ENCODE data around the gene PCYT1A. TPM values are rescaled to one million over a fixed set of nuclear protein-coding genes. Genes with fewer than 3 reads are reported as not detected.

PCYT1A gene
- polyA plus RNA-seq, 3 donors: 24.3 to 99.6 (median 31.6) TPM

GRCh38 chr3:196193133-196193735 lies 94.3 kb downstream of the PCYT1A start:
- peak in 2 of 3 donors; percentile 41 to 47 for DNase-seq
- H3K9me3 Mint-ChIP-seq: peaks cover 0 to 2% (median 0%) of the 10 kb centered on the region in 7 donors
- Histone ChIP-seq H3K9me3 (replicated peaks in 1 of 2; ENCODE audit: control insufficient read depth in 1 of 2, insufficient read depth in 1 of 2, low read length in 2 of 2) (no peaks in the 10 kb centered on the region), H3K27ac (ENCODE audit: low read depth in 1 of 2, low read length in 2 of 2) (peak overlapping the region; percentile 96 to 99), H3K27me3 (ENCODE audit: control insufficient read depth in 2 of 2, insufficient read depth in 2 of 2, low read length in 2 of 2) (no peaks in the 10 kb centered on the region), H3K4me1 (ENCODE audit: control insufficient read depth in 1 of 2, insufficient read depth in 2 of 2, low read length in 2 of 2) (peaks cover 46 to 56% of the 10 kb centered on the region in 2 donors), H3K79me2 (ENCODE audit: insufficient read depth, low read length) (no peaks in the 10 kb centered on the region), H2AFZ (ENCODE audit: insufficient read depth, low read depth, low read length, poor library complexity, severe bottlenecking) (peak overlapping the region; percentile 84), H3K4me3 (replicated peaks in 1 of 3; ENCODE audit: low read depth in 2 of 3, low read length in 3 of 3) (peak overlapping the region in 1 of 3 experiments; percentile 20), H3K9ac (ENCODE audit: insufficient read depth, low read length, poor library complexity, severe bottlenecking) (peak overlapping the region; percentile 77), H4K20me1 (ENCODE audit: insufficient read depth, low read length) (no peaks in the 10 kb centered on the region), H3K36me3 (replicated peaks in 1 of 2; ENCODE audit: control insufficient read depth in 1 of 2, insufficient read depth in 2 of 2, low read length in 2 of 2) (no peaks in the 10 kb centered on the region), H3K4me2 (replicated peaks; ENCODE audit: extremely low read depth, low read length, poor library complexity, severe bottlenecking) (peak overlapping the region; percentile 42)
- H3K4me3 Mint-ChIP-seq: no peak overlapping the region
- peak overlapping the region; percentile 98 to 100 (median 99) for H3K27ac Mint-ChIP-seq
- peaks cover 0 to 4% of the 10 kb centered on the region in 2 donors for H3K36me3 Mint-ChIP-seq
- TF ChIP-seq CTCF (IDR thresholded peaks at IDR 0.05): no peak
- H3K27me3 Mint-ChIP-seq (ENCODE audit: low read depth in 3 of 3): peaks cover 0 to 4% (median 4%) of the 10 kb centered on the region in 3 donors
- 60% methylated on average over 7 of the region's 15 CpGs for WGBS (ENCODE audit: insufficient coverage)
- H3K4me1 Mint-ChIP-seq: peaks cover 51% of the 10 kb centered on the region
- intact Hi-C loops (cut with micrococcal nuclease): loop anchor here (2.0 to 5.0 kb wide), 3 partner anchors 14 to 41 kb away; no protein-coding TSS in a partner anchor

DNA sequence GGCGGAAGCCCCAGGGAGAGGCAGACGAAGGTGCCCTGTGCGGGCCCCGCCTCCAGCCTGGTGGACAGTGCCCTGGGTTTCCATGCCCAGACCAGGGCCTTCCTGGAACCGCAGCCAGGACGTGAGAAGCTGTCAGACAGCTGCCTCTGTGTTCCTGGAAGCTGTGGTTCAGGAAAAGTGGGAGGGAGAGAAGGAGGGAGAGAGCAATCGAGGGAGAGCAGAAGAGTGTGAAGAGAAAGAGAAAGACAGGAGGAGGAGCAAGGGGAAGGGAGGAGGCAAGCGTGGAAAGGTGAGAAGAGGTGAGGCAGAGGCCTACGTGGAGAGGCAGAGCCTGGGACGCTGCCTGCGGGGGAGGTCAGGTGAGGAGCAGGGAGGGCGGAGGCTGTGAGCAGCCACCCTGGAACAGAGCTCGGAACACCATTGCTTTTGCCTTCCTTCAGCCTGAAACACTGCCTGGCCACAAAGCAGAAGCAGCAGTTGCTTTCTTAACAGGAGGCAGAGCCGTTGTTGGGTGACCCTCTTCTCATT lies 94.9 kb downstream of the PCYT1A start:
- Mint-ChIP-seq H3K27ac (peak overlapping the region; percentile 98 to 100 (median 99)), H3K4me3 (peak overlapping the region; percentile 65 to 72), H3K27me3 (ENCODE audit: low read depth in 3 of 3) (peaks cover 0 to 4% (median 2%) of the 10 kb centered on the region in 3 donors), H3K4me1 (peaks cover 51% of the 10 kb centered on the region), H3K36me3 (peaks cover 0 to 4% of the 10 kb centered on the region in 2 donors), H3K9me3 (no peaks in the 10 kb centered on the region)
- WGBS (ENCODE audit: insufficient coverage): 19% methylated on average over 12 of the region's 14 CpGs
- peak; percentile 42 to 48 (median 46) for DNase-seq
- H3K27me3 ChIP-seq (ENCODE audit: control insufficient read depth in 2 of 2, insufficient read depth in 2 of 2, low read length in 2 of 2): no peaks in the 10 kb centered on the region
- no peaks in the 10 kb centered on the region for H4K20me1 ChIP-seq (ENCODE audit: insufficient read depth, low read length)
- intact Hi-C loops (cut with micrococcal nuclease): loop anchor here (2.0 to 5.0 kb wide), 3 partner anchors 14 to 40 kb away; no protein-coding TSS in a partner anchor
- H3K36me3 ChIP-seq (replicated peaks in 1 of 2; ENCODE audit: control insufficient read depth in 1 of 2, insufficient read depth in 2 of 2, low read length in 2 of 2): no peaks in the 10 kb centered on the region
- peak overlapping the region; percentile 33 for H3K4me2 ChIP-seq (replicated peaks; ENCODE audit: extremely low read depth, low read length, poor library complexity, severe bottlenecking)
- peak overlapping the region; percentile 77 for H3K9ac ChIP-seq (ENCODE audit: insufficient read depth, low read length, poor library complexity, severe bottlenecking)
- peaks cover 46 to 56% of the 10 kb centered on the region in 2 donors for H3K4me1 ChIP-seq (ENCODE audit: control insufficient read depth in 1 of 2, insufficient read depth in 2 of 2, low read length in 2 of 2)
- peak overlapping the region; percentile 96 to 99 for H3K27ac ChIP-seq (ENCODE audit: low read depth in 1 of 2, low read length in 2 of 2)
- peak overlapping the region in 1 of 3 experiments; percentile 7 for H3K4me3 ChIP-seq (replicated peaks in 1 of 3; ENCODE audit: low read depth in 2 of 3, low read length in 3 of 3)
- no peaks in the 10 kb centered on the region for H3K79me2 ChIP-seq (ENCODE audit: insufficient read depth, low read length)
- no peak for TF ChIP-seq CTCF (IDR thresholded peaks at IDR 0.05)
- no peaks in the 10 kb centered on the region for H3K9me3 ChIP-seq (replicated peaks in 1 of 2; ENCODE audit: control insufficient read depth in 1 of 2, insufficient read depth in 1 of 2, low read length in 2 of 2)
- peak overlapping the region; percentile 84 for H2AFZ ChIP-seq (ENCODE audit: insufficient read depth, low read depth, low read length, poor library complexity, severe bottlenecking)

Measured in CD14-positive monocyte (primary cell).